Neural progenitor cell (in vitro differentiated cells): ENCODE results near the gene AIP. TPM values are rescaled to one million over a fixed set of nuclear protein-coding genes. Genes with fewer than 3 reads are reported as not detected.
A peak's percentile ranks its signal among the peaks of the same experiment; 100 is the strongest.

ENCODE experiments used
- DNase-seq: peaks from one replicate; pipeline ENCODE4 v3.0.0-alpha.2; 2016; ENCODE audit warnings: low spot score
- H2AFZ ChIP-seq: fragments of 200-600 bp; sonication (generic); replicated peaks from 2 replicates; pipeline ENCODE4 v1.6.1; 2016; ENCODE audit warnings: antibody characterized with exemption
- H3F3A ChIP-seq: fragments of 200-600 bp; sonication (generic); 2 replicates; pipeline ENCODE4 v1.6.1; 2016; ENCODE audit warnings: antibody characterized with exemption, low read depth
- H3K27ac ChIP-seq: fragments of 200-600 bp; sonication (generic); 2 replicates; pipeline ENCODE4 v1.5.1; 2016; ENCODE audit warnings: mild to moderate bottlenecking
- H3K27me3 ChIP-seq: fragments of 200-600 bp; sonication (generic); 2 replicates; pipeline ENCODE4 v1.6.1; 2016; ENCODE audit warnings: mild to moderate bottlenecking, moderate library complexity
- H3K36me3 ChIP-seq: fragments of 200-600 bp; sonication (generic); 2 replicates; pipeline ENCODE4 v1.5.1; 2016
- H3K4me1 ChIP-seq: fragments of 200-600 bp; sonication (generic); 2 replicates; pipeline ENCODE4 v1.6.1; 2016; ENCODE audit warnings: mixed run types
- H3K4me2 ChIP-seq: fragments of 200-600 bp; sonication (generic); 2 replicates; pipeline ENCODE4 v1.6.1; 2016
- H3K4me3 ChIP-seq: fragments of 200-600 bp; sonication (generic); 2 replicates; pipeline ENCODE4 v1.5.1; 2016
- H3K79me2 ChIP-seq: fragments of 200-600 bp; sonication (generic); 2 replicates; pipeline ENCODE4 v1.6.1; 2016; ENCODE audit warnings: low read depth
- H3K9ac ChIP-seq: fragments of 200-600 bp; sonication (generic); 2 replicates; pipeline ENCODE4 v1.6.1; 2016
- H3K9me3 ChIP-seq: fragments of 200-600 bp; sonication (generic); 2 replicates; pipeline ENCODE4 v1.5.1; 2016; ENCODE audit warnings: low read depth
- H4K20me1 ChIP-seq: fragments of 200-600 bp; sonication (generic); 2 replicates; pipeline ENCODE4 v1.6.1; 2016; ENCODE audit warnings: low read depth
- H3K27ac Mint-ChIP-seq: 3 replicates; pipeline ENCODE4 v1.8.0; 2021; ENCODE audit warnings: mixed read lengths
- H3K27me3 Mint-ChIP-seq: 2 replicates; pipeline ENCODE4 v1.8.0; 2022; ENCODE audit warnings: low read depth, mild to moderate bottlenecking, inconsistent platforms, moderate library complexity, mixed read lengths; ENCODE audit not compliant: insufficient read depth
- H3K36me3 Mint-ChIP-seq: 3 replicates; pipeline ENCODE4 v1.8.0; 2021; ENCODE audit warnings: mixed read lengths
- H3K4me1 Mint-ChIP-seq: 3 replicates; pipeline ENCODE4 v1.8.0; 2021; ENCODE audit warnings: mixed read lengths
- H3K4me3 Mint-ChIP-seq: 3 replicates; pipeline ENCODE4 v1.8.0; 2021; ENCODE audit warnings: mild to moderate bottlenecking, moderate library complexity, mixed read lengths
- H3K9me3 Mint-ChIP-seq: 3 replicates; pipeline ENCODE4 v1.8.0; 2020; ENCODE audit warnings: mixed read lengths
- EZH2 ChIP-seq: fragments of 200-600 bp; sonication (generic); IDR thresholded peaks from 2 replicates; pipeline ENCODE4 v1.6.1; 2017; ENCODE audit warnings: antibody characterized with exemption, mild to moderate bottlenecking, moderate library complexity
- EZH2phosphoT487 ChIP-seq: fragments of 200-600 bp; sonication (generic); IDR thresholded peaks from 2 replicates; pipeline ENCODE4 v1.6.1; 2017; ENCODE audit warnings: antibody characterized with exemption
- total RNA-seq: library from RNA; depleted of rRNA; stranded (reverse); fragments of >200 nt; gene quantifications from 2 replicates; pipeline ENCODE4 v1.2.3, GENCODE V29; 2015; ENCODE audit warnings: low replicate concordance
- TF ChIP-seq, protein P1 (sequence below): fragments of 200-600 bp; sonication (generic); IDR thresholded peaks from 2 replicates; pipeline ENCODE4 v1.5.1; 2017; ENCODE audit warnings: antibody characterized with exemption, mild to moderate bottlenecking

AIP gene
- total RNA-seq, 1 donor from 2014 or later = 20.3 TPM

DNA sequence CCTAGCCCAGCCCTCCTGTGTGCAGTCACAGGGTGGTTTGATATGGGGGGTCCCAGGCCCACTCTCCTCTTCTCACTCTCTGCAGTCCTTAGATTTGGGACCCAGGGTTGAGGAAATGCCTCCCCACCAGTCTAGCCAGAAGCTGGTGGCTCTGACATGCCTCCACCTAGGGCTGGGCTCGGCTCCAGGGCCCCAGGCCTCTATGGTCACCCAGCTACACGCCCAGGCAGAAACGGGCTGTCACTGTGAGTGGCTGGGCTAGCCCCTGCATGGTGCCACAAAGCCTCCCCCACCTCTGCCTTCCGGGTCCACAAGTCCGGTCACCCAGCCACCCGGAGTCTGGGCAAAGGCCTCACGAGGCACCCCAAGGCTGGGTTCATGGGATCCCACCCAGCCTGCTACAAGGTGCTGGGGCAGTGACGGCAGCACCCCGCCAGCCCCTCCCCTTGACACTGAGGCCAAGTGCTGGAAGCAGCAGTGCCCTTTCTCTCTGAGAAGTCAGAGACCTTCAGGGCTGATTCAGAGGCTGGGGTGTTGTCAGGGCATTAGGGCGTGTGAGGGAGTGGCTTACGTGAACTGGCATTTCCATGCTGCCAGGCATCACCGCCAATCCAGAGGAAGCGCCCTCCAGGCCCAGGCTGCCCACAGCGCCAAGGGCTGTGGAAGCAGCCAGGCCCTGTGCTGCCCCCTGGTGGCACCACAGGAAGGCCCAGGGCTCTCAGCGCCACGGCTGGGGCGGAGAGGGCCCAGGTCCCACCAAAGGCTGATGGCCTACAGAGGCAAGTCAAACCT, 23.0 kb downstream of the AIP start:
- peak; percentile 94 for DNase-seq
- Mint-ChIP-seq H3K4me1 (peaks cover 34% of the 10 kb centered on the region), H3K9me3 (no peaks in the 10 kb centered on the region), H3K27me3 (peaks cover 12% of the 10 kb centered on the region), H3K36me3 (peaks cover 6% of the 10 kb centered on the region), H3K4me3 (peak overlapping the region; percentile 90), H3K27ac (peak overlapping the region; percentile 10)
- TF ChIP-seq EZH2 (no peak), EZH2phosphoT487 (no peak)
- TF ChIP-seq, protein P1, sequence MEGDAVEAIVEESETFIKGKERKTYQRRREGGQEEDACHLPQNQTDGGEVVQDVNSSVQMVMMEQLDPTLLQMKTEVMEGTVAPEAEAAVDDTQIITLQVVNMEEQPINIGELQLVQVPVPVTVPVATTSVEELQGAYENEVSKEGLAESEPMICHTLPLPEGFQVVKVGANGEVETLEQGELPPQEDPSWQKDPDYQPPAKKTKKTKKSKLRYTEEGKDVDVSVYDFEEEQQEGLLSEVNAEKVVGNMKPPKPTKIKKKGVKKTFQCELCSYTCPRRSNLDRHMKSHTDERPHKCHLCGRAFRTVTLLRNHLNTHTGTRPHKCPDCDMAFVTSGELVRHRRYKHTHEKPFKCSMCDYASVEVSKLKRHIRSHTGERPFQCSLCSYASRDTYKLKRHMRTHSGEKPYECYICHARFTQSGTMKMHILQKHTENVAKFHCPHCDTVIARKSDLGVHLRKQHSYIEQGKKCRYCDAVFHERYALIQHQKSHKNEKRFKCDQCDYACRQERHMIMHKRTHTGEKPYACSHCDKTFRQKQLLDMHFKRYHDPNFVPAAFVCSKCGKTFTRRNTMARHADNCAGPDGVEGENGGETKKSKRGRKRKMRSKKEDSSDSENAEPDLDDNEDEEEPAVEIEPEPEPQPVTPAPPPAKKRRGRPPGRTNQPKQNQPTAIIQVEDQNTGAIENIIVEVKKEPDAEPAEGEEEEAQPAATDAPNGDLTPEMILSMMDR = peak; percentile 89
- Histone ChIP-seq H3K9me3 (no peaks in the 10 kb centered on the region), H3K4me3 (peak overlapping the region; percentile 71), H3K79me2 (peaks cover 9% of the 10 kb centered on the region), H3K27me3 (peaks cover 24% of the 10 kb centered on the region), H3K27ac (no peak overlapping the region), H3F3A (peaks cover 41% of the 10 kb centered on the region), H3K9ac (no peak overlapping the region), H4K20me1 (peaks cover 51% of the 10 kb centered on the region), H3K36me3 (no peaks in the 10 kb centered on the region), H3K4me2 (peak overlapping the region; percentile 89), H3K4me1 (peaks cover 23% of the 10 kb centered on the region), H2AFZ (no peak overlapping the region)

DNA sequence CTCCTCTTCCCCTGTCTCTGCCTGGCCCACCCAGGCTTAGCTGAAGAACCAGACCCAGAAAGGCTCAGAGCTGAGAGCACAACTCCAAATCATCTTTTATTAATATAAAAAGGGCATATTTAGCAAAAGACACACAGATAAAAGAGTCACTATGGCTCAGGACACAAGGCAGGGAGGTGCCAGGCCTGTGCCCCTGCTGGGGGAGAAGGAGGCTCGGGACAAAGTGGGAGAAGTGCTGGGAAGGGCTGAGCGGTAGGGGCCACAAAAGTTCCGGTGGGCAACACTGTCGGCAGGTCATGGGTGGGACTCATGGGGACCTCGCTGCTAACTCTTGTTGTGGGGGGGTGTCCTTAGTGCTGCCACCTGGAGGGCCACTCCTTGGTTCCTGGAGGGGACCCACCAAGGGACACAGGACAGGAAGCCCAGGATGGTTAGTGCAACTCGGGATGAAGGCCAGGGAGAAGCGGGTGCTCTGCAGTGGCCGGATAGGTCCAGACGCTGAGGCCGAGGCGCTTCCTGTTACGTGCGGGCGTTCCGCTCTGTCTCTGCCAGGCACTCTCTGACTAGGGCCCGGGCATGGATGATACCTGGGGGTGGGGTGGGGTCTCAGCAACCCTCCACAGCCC, 23.7 kb downstream of the AIP start:
- H4K20me1 ChIP-seq = peaks cover 51% of the 10 kb centered on the region
- Mint-ChIP-seq H3K36me3 (no peaks in the 10 kb centered on the region), H3K9me3 (no peaks in the 10 kb centered on the region), H3K27ac (no peak overlapping the region), H3K4me3 (peak overlapping the region; percentile 90), H3K4me1 (peaks cover 34% of the 10 kb centered on the region), H3K27me3 (peaks cover 16% of the 10 kb centered on the region)
- peaks cover 41% of the 10 kb centered on the region for H3F3A ChIP-seq
- H2AFZ ChIP-seq = no peak overlapping the region
- H3K36me3 ChIP-seq = no peaks in the 10 kb centered on the region
- peaks cover 23% of the 10 kb centered on the region for H3K4me1 ChIP-seq
- peaks cover 31% of the 10 kb centered on the region for H3K27me3 ChIP-seq
- no peak overlapping the region for H3K9ac ChIP-seq
- H3K4me2 ChIP-seq = peak overlapping the region; percentile 83
- TF ChIP-seq, protein P1 = no peak
- TF ChIP-seq EZH2 = no peak
- TF ChIP-seq EZH2phosphoT487 = no peak
- no peak overlapping the region for H3K27ac ChIP-seq
- no peak overlapping the region for H3K4me3 ChIP-seq
- DNase-seq = no peak
- no peaks in the 10 kb centered on the region for H3K9me3 ChIP-seq
- peaks cover 9% of the 10 kb centered on the region for H3K79me2 ChIP-seq

GRCh38 chr11:67507242-67507863, 24.5 kb downstream of the AIP start:
- Histone ChIP-seq H3K4me1 (peaks cover 23% of the 10 kb centered on the region), H3K4me3 (peak overlapping the region; percentile 72), H3F3A (peaks cover 41% of the 10 kb centered on the region), H3K27ac (no peak overlapping the region), H3K27me3 (peaks cover 40% of the 10 kb centered on the region), H3K9me3 (no peaks in the 10 kb centered on the region), H2AFZ (peak overlapping the region; percentile 30), H3K36me3 (no peaks in the 10 kb centered on the region), H4K20me1 (peaks cover 46% of the 10 kb centered on the region), H3K9ac (peak overlapping the region; percentile 33), H3K79me2 (peaks cover 9% of the 10 kb centered on the region), H3K4me2 (peak overlapping the region; percentile 83)
- peak; percentile 83 for DNase-seq
- Mint-ChIP-seq H3K27ac (no peak overlapping the region), H3K4me1 (peaks cover 34% of the 10 kb centered on the region), H3K9me3 (no peaks in the 10 kb centered on the region), H3K27me3 (peaks cover 18% of the 10 kb centered on the region), H3K4me3 (peak overlapping the region; percentile 90), H3K36me3 (no peaks in the 10 kb centered on the region)
- TF ChIP-seq EZH2 = no peak
- TF ChIP-seq, protein P1 = no peak
- no peak for TF ChIP-seq EZH2phosphoT487
